GM12874 (cell line): ENCODE data around the gene LIMS1.

Experiments
- CTCF ChIP-seq: IDR thresholded peaks from 2 replicates; pipeline ENCODE4 v1.5.1; 2011; ENCODE audit warnings: low read depth, mild to moderate bottlenecking, control low read depth, low read length, moderate library complexity; ENCODE audit not compliant: insufficient read depth

The LIMS1 gene

GRCh38 chr2:108611021-108611420, 76.8 kb downstream of the LIMS1 start:
- TF ChIP-seq CTCF = no peak

- TF ChIP-seq CTCF = no peak
These were observed 77.9 kb downstream of the LIMS1 start for GRCh38 chr2:108612153-108612513.

- TF ChIP-seq CTCF = no peak
These were observed 78.4 kb downstream of the LIMS1 start for GRCh38 chr2:108612514-108613183.

GRCh38 chr2:108613261-108614042, 79.2 kb downstream of the LIMS1 start:
- no peak for TF ChIP-seq CTCF

- TF ChIP-seq CTCF = no peak
These were observed 79.8 kb downstream of the LIMS1 start for GRCh38 chr2:108614043-108614545.

GRCh38 chr2:108614659-108615058, 80.4 kb downstream of the LIMS1 start:
- no peak for TF ChIP-seq CTCF

GRCh38 chr2:108615480-108616090, 81.3 kb downstream of the LIMS1 start:
- TF ChIP-seq CTCF = no peak
